GOT3 (cell line): Measurements from ENCODE around the gene CASK.

Experiments used
- DNase-seq: peaks from one replicate; lab custom pipeline; 2025; ENCODE audit warnings: mixed read lengths; lab: John Stamatoyannopoulos, UW

CASK gene

DNA sequence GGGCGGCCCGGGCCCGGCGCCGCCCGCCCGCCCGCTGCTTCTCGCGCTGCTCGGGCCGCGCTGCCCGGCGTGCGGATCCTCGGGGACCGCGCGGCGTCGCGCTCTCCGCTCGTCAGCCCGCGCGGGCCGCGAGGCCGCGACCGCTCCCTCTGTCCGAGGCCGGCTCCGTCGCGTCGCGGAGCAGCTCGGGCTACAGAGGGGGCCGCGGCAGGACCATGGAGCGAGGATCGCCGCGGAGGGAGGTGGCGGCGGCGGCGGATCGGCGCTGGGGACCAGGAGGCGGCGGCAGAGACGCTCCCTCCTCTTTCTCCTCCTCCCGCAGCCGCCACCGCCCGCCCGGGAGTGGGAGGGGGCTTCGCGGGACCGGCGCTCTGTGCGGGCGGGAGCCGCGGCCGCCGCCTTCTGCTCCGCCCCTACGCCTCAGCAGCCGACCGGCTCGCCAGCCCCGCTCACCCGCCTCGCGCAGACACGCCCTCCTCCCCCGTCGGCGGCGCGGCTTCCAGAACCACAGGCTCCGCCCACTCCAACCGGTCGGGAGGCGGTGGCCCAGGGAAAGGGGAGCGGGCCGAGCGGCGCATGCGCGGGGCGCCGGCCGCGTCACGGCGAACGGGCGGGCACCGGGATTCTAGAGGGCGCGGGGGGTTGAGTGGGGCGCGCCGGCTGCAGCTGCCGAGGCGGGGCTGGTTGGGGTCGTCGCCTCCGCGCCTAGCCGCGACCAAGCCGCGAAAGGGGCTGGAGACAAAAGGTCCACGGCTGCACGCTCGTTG is at the start of gene CASK:
Gene CASK, minus strand, starts transcription at position 344 of the 767 bp plus-strand sequence. CDS start 566 bp downstream, outside the sequence.
- peak; percentile 90 for DNase-seq

DNA sequence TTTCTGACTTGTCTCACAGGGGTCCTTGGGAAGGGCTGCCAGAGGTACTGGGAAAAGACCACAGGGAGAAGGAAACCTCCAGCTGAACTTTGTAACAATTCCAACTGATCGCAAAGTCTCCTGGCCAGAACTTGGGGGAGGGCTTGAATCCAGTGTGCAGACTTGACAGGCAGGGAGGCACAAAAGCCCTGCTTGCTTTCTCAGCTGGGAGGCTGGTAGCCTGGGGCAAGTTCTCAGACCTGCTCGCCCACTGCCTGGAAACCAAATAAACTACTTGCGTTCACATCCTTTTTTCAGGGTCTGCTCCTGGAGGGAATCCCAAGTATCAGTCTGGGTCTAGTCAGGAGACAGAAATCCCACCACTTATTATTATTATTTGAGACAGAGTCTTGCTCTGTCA is 48.0 kb upstream of the CASK start:
- no peak for DNase-seq

GRCh38 chrX:41970419-41970818 is 47.1 kb upstream of the CASK start:
- no peak for DNase-seq

GRCh38 chrX:41963348-41963747 is 40.0 kb upstream of the CASK start:
- no peak for DNase-seq

GRCh38 chrX:41960142-41960541 is 36.8 kb upstream of the CASK start:
- DNase-seq, result no peak

DNA sequence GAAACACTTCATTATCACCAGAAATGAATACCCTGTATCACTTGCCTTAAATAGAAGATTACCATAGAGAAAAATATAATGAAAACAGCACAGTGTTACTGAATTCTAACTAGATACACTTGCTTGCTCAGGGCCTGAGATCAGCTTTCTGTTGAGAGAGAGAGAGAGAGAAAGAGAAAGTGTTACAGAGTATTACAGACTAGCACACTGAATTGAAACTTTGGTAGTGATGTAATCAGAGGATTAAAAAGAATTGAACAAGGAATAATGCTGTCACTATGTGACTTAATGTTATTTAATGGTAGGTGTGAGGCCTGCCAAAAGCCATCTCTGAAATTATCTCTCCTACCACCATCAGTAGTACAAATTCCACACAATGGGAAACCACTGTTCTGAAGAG is 35.5 kb upstream of the CASK start:
- DNase-seq, result no peak

GRCh38 chrX:41956027-41956426 is 32.7 kb upstream of the CASK start:
- no peak for DNase-seq

DNA sequence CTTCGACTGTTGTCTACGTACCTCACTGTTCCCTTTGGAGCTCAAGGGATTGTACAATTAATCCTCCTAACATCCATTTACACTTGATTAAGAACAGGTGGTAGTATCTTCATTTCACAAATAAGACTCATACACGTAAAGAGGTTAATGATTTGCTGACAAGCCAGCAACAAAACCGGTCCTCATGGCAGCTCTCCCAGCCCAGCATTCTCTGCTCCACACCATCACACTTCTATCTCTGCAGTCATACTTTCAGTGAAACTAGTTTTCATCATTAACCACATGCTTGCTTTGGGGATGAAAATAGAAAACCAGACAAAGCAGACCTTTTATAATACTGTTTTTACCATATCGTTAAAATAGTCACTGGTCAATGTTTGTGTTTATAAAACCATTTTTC is 28.7 kb upstream of the CASK start:
- no peak for DNase-seq

- no peak for DNase-seq
These were observed 23.7 kb upstream of the CASK start for GRCh38 chrX:41946989-41947612.

DNA sequence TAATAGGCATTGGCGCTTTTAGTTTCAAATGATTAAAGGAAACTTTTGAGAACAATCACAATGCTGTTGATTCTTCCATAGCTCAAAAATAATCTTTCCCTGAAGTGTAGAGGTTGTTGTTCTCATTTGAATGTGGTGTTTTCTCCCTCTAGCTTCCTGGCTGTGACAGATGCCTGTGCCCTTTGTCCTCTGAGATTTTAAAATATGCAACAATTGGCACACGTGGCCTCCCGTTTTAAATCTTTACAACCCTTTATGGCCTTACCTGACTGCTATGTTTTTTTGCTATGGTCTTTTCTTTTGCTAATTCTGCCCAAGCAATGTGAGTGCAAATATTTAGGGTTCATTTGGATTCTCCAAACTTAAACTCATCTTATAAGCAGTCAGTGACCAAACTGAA is 22.9 kb upstream of the CASK start:
- DNase-seq, result no peak

- DNase-seq, result no peak
These were observed 12.5 kb upstream of the CASK start for GRCh38 chrX:41935832-41936231.

DNA sequence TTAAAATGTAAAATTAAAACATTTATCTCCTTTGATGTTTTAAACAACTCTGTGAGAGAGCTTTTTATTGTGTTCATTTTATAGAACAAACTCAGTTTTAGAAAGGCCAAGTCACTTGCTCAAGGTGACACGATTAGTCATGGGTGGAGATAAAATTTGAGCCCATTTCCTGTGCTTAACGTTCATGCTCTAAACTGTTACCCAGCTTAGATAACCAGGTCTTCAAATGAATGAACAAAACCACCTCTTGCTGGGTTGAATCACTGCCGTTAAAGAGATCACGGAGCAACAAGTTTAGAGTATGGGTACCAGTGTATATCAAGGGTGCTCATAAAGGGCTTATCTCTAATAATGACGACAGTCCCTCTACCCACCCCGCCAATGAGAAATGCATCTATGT is 10.2 kb upstream of the CASK start:
- DNase-seq, result no peak

- no peak for DNase-seq
These were observed 9.5 kb upstream of the CASK start for GRCh38 chrX:41932885-41933284.

DNA sequence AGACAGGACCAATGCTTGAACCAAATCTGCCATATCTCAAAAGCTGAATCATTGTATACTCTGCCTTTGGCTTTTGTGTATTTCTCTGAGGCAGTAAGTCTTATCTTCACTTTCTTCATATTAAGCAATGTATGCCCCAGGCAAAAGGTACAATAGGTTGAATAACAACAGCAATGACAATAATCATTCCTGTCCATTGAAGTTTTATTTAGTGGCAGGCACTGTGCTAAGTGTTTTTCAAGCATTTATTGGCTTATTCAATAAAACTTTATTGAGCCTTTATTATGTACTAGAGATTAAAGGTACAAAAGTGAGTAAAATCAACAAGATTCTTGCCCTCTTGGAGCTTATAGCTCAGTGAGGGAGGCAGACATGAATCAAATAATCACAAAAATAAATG is 8.2 kb upstream of the CASK start:
- no peak for DNase-seq

GRCh38 chrX:41923978-41924683 is 777 bp upstream of the CASK start:
- DNase-seq, result no peak

- DNase-seq, result no peak
These were observed 763 bp downstream of the CASK start for GRCh38 chrX:41922431-41923151.

DNA sequence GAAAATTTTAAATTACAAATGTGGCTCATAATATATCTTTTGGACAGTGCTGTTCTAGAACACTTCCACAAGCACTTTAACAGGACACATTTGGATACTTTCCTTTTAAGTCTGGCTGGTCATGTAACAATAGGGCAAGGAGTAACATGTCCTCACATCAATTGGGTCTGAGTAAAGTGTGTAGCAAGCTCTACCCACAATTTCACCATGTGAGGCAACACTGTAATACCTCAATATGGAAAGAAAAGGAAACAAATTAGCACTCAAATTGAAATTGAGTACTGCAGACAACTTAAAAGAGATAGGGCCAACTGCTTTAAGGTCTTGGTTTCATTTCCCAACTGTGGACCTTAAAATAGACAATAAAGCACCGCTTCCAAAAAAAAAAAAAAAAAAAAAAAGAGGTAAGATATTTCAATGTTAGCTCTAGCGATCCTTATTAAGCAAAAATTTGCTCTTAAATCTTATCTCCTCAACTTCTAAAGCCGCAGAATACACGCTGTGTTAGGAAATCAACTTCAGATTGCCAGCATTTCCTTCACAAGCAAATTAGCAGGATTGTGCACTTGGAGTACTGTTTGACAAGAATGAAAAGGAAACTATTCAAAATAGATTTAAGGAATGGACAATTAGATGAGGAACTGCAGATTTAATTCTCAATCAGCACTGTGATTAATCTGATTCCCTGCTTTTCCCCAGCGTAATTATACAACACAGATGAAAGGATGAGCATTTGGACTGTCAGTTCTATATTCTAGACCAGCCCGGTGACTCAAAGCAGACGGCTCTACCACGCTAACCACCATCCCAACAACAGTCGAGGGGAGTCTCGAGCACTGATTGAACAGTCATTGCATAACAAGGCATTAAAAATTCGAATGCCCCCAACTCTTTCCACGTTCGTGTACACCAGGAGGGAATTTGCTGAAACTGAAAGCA is 1.6 kb downstream of the CASK start:
- DNase-seq, result no peak

DNA sequence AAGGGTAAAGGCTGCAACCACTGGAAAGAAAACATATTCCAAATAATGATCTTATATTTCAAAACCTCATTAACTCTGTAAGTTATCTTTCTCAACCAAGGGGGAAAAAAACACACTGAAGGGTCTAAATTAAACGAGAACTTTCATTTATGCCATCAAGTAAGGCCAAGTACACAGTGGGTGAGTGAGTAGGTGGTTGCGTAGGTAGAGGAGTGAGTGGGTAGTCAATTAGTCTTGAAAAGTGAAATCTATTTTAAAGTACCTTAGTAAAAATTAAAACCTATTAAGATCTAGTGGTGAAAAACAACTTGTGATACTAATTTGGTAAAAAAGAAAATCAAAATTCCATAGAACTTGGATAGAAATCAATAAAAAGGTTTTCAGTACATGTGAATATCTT is 3.5 kb downstream of the CASK start:
- DNase-seq, result no peak

DNA sequence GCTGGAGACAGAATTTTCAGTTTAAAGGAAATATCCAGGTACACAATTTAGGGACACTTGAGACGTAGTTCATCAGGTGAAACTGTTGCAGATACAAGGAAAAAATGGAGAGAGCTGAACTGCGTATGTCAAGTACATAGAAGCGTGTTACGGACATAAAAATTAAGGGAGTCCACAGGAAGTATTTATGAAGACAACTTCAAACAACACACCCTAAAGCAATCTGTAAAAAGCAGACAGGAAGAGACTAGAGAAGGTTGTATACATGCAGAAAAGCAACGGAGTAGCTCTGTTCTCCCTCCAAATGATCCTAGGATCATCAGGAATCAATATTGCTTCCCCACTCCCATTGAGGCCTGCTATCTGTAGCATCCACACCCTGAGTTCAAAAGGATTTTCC is 5.8 kb downstream of the CASK start:
- DNase-seq, result no peak

DNA sequence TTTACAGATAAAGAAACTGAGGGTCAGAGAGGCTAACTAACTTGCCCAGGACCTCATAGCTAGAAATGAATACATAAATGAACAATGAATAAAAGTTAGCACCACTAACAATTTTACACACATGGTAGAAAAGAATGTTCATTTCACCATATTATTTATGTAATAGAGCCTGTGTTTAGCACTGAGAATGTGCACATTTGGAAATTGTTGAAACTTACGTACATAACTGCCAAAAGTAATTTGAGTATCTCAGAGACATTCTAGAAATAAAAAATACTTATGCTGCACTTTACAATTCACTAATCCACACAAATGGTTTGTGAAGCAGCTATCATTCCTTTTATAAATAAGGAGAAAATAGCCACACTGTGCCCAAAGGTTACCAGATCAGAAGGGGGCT is 9.9 kb downstream of the CASK start:
- no peak for DNase-seq

DNA sequence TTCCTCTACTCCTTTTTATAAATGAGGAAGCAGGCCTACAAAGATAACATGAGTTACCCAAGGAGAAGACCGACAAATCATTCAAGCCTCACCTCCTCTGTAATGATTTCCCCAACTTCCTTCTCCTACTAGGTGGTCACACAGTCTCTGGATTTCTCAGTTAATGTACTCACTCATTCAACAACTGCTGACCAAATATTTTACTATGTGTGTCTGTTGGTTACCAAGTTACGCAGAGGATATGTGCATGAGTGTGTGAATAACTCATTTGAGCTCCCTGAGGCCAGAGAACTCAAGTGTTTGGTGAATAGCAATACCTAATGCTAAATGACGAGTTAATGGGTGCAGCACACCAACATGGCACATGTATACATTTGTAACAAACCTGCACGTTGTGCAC is 10.4 kb downstream of the CASK start:
- no peak for DNase-seq
